HepG2 (cell line): Measurements from ENCODE around the gene DPYD. TPM values are rescaled to one million over a fixed set of nuclear protein-coding genes. Genes with fewer than 3 reads are reported as not detected.

Experiments used
- ATAC-seq: fragments of 200-7000 bp; cut with Tn5 transposase; 3 replicates; pipeline ENCODE4 v1.9.1; 2020; ENCODE audit warnings: mild to moderate bottlenecking, moderate library complexity
- BruUV-seq: library from RNA; stranded (reverse); fragments of 400-500 nt; replicated peaks from 2 replicates; lab custom pipeline; 2021; lab: Mats Ljungman, UMichigan
- CTCF ChIA-PET: fragments of 300-600 bp; formaldehyde crosslinking; extraction: SDS; loops from one replicate; lab custom pipeline; 2021; ENCODE audit warnings: low total read pairs, inconsistent platforms, low intra/inter-chr PET ratio; lab: Yijun Ruan, JAX
- POLR2A ChIA-PET: fragments of 350-600 bp; sonication (Branson Sonifier 250); formaldehyde crosslinking; loops from one replicate; lab custom pipeline; 2020; ENCODE audit warnings: antibody characterized with exemption, inconsistent platforms; lab: Yijun Ruan, JAX
- DNase-seq: peaks from one replicate; pipeline ENCODE4 v3.0.0-alpha.2; 2015; ENCODE audit warnings: low spot score
- FAIRE-seq: peaks from 3 replicates; lab custom pipeline; 2011; peaks lifted over from hg19 to GRCh38; lab: Jason Lieb, UNC
- H2AFZ ChIP-seq: one replicate; pipeline ENCODE4 v1.6.1; 2011; ENCODE audit warnings: low read length, inconsistent platforms
- H3K27ac ChIP-seq: fragments of 300-600 bp; 3 replicates; pipeline ENCODE4 v1.8.0; 2011; ENCODE audit warnings: mixed run types, mild to moderate bottlenecking, mixed read lengths, low read length, inconsistent platforms; ENCODE audit not compliant: insufficient read depth; ENCODE audit errors: extremely low read length
- H3K27me3 ChIP-seq, 2 experiments: fragments of 200-600 bp in 1 of 2; 2 replicates in 1 of 2; 3 replicates in 1 of 2; pipeline versions ENCODE4 v1.6.0 to v1.8.0; 2011; ENCODE audit warnings: low read length in 2 of 2, mild to moderate bottlenecking in 2 of 2, moderate library complexity in 2 of 2, inconsistent platforms in 1 of 2; ENCODE audit not compliant: insufficient read depth in 2 of 2, control insufficient read depth in 1 of 2
- H3K36me3 ChIP-seq, 2 experiments: fragments of 200-600 bp in 1 of 2; replicated peaks in 1 of 2; 2 replicates in 1 of 2; 3 replicates in 1 of 2; pipeline versions ENCODE4 v1.5.1 to v1.8.0; 2011; ENCODE audit warnings: low read length in 2 of 2, inconsistent platforms in 1 of 2; ENCODE audit not compliant: insufficient read depth in 2 of 2, control insufficient read depth in 1 of 2
- H3K4me1 ChIP-seq: 2 replicates; pipeline ENCODE4 v1.5.1; 2012; ENCODE audit warnings: low read length, inconsistent platforms; ENCODE audit not compliant: insufficient read depth
- H3K4me2 ChIP-seq: 2 replicates; pipeline ENCODE4 v1.6.0; 2011; ENCODE audit warnings: low read depth, low read length, inconsistent platforms
- H3K4me3 ChIP-seq, 3 experiments: fragments of 200-600 bp in 1 of 3; sonication (generic), shearing (Covaris generic) in 1 of 3; replicated peaks in 1 of 3; 2 replicates each; pipeline ENCODE4 v1.5.1; 2011 to 2016; ENCODE audit warnings: low read length in 3 of 3, inconsistent platforms in 2 of 3, low read depth in 2 of 3, mild to moderate bottlenecking in 2 of 3, control low read depth in 1 of 3, mixed read lengths in 1 of 3; ENCODE audit not compliant: insufficient read depth in 1 of 3
- H3K79me2 ChIP-seq: one replicate; pipeline ENCODE4 v1.6.1; 2011; ENCODE audit warnings: low read length, inconsistent platforms; ENCODE audit not compliant: insufficient read depth
- H3K9ac ChIP-seq: 2 replicates; pipeline ENCODE4 v1.6.0; 2011; ENCODE audit warnings: mild to moderate bottlenecking, low read depth, low read length, inconsistent platforms; ENCODE audit not compliant: insufficient read depth
- H3K9me3 ChIP-seq: 2 replicates; pipeline ENCODE4 v1.5.1; 2012; ENCODE audit warnings: mild to moderate bottlenecking, low read length
- H4K20me1 ChIP-seq: 2 replicates; pipeline ENCODE4 v1.6.0; 2011; ENCODE audit warnings: inconsistent platforms, mild to moderate bottlenecking, low read length, moderate library complexity; ENCODE audit not compliant: insufficient read depth
- FIP1L1 ChIP-seq: fragments of 200-400 bp; formaldehyde crosslinking; IDR thresholded peaks from 2 replicates; pipeline ENCODE4 v1.6.1; 2018; ENCODE audit warnings: low read depth, mild to moderate bottlenecking, low read length, moderate library complexity, borderline replicate concordance; ENCODE audit not compliant: insufficient read depth
- HDAC6 ChIP-seq: fragments of 200-600 bp; sonication (generic); IDR thresholded peaks from 2 replicates; pipeline ENCODE4 v1.7.0; 2017; ENCODE audit warnings: mild to moderate bottlenecking, antibody characterized with exemption, low read length, low read depth
- MAFG ChIP-seq: sonication (generic); formaldehyde crosslinking; IDR thresholded peaks from 2 replicates; pipeline ENCODE4 v1.5.1; 2020; ENCODE audit warnings: mild to moderate bottlenecking, missing genetic modification reagents
- U2AF2 ChIP-seq: fragments of 200-400 bp; formaldehyde crosslinking; IDR thresholded peaks from 2 replicates; pipeline ENCODE4 v1.6.1; 2017; ENCODE audit warnings: low read depth, mild to moderate bottlenecking, low read length
- ZFP82 ChIP-seq: sonication (generic); formaldehyde crosslinking; IDR thresholded peaks from 2 replicates; pipeline ENCODE4 v1.5.1; 2020; ENCODE audit warnings: mild to moderate bottlenecking, missing genetic modification reagents, borderline replicate concordance
- whole genome bisulfite sequencing: methylation state at CpG from one replicate; pipeline ENCODE4 v1.1.6; 2017; ENCODE audit warnings: low lambda C conversion rate; 5-methylcytosine and 5-hydroxymethylcytosine counted together
- in situ Hi-C: cut with HindIII; loops from 2 replicates; pipeline ENCODE4 v1.10.0; 2017; ENCODE audit warnings: low pct_unique_long_range_greater_than_20kb; ENCODE audit not compliant: extremely low pct_ligation_motif_present
- intact Hi-C: fragments of 100-400 bp; cut with micrococcal nuclease; formaldehyde crosslinking; loops from one replicate; pipeline ENCODE4 v1.10.0; 2022; ENCODE audit not compliant: unreplicated experiment
- polyA plus RNA-seq, 8 experiments: library from polyadenylated mRNA; depleted of rRNA in 3 of 8; stranded (reverse) in 7 of 8; unstranded in 1 of 8; fragments of >200 nt; fragmentation: Illumina TruSeq in 4 of 8; extraction: Trizol in 4 of 8; gene quantifications; 2 replicates each; pipeline versions ENCODE4 v1.2.1 to v1.2.3, GENCODE V29; 2011 to 2016; ENCODE audit warnings: low read depth in 4 of 8, missing spikeins in 1 of 8, mixed read lengths in 1 of 8; ENCODE audit not compliant: insufficient read depth in 1 of 8
- total RNA-seq, 5 experiments: library from RNA; depleted of rRNA; stranded (reverse); fragments of >200 nt; fragmentation: Illumina TruSeq; extraction: Trizol; gene quantifications; 2 replicates each; pipeline ENCODE4 v1.2.3, GENCODE V29; 2016; ENCODE audit warnings: low read depth in 1 of 5
- TF ChIP-seq, protein P1 (sequence below): fragments of 450-650 bp; IDR thresholded peaks from 2 replicates; pipeline ENCODE4 v1.6.1; 2016
- TF ChIP-seq, protein P2 (sequence below): sonication (generic); formaldehyde crosslinking; IDR thresholded peaks from 2 replicates; pipeline ENCODE4 v1.8.1; 2023; ENCODE audit warnings: mild to moderate bottlenecking, missing genetic modification reagents

Gene DPYD
- total and polyA plus RNA-seq, 2 of the 13 experiments (the other 11 are each of a cell fraction or from before 2014, with no cell fraction given) = 1.3 to 3.4 TPM

DNA sequence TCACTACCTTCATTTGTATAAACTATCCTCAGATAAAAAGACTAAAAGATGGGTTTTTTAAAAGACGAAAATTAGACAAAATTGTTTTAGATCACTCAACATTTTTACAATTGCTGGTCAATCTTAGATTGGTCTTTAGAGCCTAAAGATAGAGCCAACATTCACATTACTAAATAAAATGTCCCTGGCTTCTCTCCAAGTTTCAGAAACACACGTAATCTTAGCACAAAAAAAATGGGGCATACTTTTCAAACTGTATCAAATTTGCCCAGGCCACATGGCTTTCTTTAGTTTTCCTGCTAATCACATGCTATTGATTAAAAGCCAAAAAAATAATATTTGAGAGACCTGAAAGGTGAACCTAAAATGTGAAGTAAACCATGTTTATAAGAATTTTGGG, 288.1 kb downstream of the DPYD start:
- H3K79me2 ChIP-seq = no peaks in the 10 kb centered on the region
- H4K20me1 ChIP-seq = no peaks in the 10 kb centered on the region
- ChIA-PET POLR2A (no interaction called here), CTCF (no interaction called here)
- FAIRE-seq (no peak), ATAC-seq (no peak), DNase-seq (no peak)
- H2AFZ ChIP-seq = no peak overlapping the region
- H3K27ac ChIP-seq = no peak overlapping the region
- in situ Hi-C loops (no loop called here), intact Hi-C loops (no loop called here)
- peaks cover 25% of the 10 kb centered on the region for H3K9me3 ChIP-seq
- BruUV-seq = no TSS peak
- TF ChIP-seq, protein P1, sequence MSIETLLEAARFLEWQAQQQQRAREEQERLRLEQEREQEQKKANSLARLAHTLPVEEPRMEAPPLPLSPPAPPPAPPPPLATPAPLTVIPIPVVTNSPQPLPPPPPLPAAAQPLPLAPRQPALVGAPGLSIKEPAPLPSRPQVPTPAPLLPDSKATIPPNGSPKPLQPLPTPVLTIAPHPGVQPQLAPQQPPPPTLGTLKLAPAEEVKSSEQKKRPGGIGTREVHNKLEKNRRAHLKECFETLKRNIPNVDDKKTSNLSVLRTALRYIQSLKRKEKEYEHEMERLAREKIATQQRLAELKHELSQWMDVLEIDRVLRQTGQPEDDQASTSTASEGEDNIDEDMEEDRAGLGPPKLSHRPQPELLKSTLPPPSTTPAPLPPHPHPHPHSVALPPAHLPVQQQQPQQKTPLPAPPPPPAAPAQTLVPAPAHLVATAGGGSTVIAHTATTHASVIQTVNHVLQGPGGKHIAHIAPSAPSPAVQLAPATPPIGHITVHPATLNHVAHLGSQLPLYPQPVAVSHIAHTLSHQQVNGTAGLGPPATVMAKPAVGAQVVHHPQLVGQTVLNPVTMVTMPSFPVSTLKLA = peak; percentile 60; the same call in 1 of the 2 replicates
- TF ChIP-seq FIP1L1 (no peak), HDAC6 (no peak), MAFG (CRISPR knock-in tag) (no peak), ZFP82 (no peak), U2AF2 (no peak)
- TF ChIP-seq, protein P2, sequence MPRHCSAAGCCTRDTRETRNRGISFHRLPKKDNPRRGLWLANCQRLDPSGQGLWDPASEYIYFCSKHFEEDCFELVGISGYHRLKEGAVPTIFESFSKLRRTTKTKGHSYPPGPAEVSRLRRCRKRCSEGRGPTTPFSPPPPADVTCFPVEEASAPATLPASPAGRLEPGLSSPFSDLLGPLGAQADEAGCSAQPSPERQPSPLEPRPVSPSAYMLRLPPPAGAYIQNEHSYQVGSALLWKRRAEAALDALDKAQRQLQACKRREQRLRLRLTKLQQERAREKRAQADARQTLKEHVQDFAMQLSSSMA (CRISPR knock-in tag) = no peak
- peaks cover 9% of the 10 kb centered on the region; the same call in 1 of the 2 replicates for H3K4me1 ChIP-seq
- H3K27me3 ChIP-seq = no peaks in the 10 kb centered on the region
- H3K36me3 ChIP-seq = no peaks in the 10 kb centered on the region
- no peak overlapping the region for H3K4me3 ChIP-seq
- WGBS = 55% methylated on average over 2 of the region's 2 CpGs
- no peak overlapping the region for H3K9ac ChIP-seq
- H3K4me2 ChIP-seq = no peak overlapping the region
